NCI-H2081 (cell line): Measurements from ENCODE around the gene DYTN.

Experiments used
- DNase-seq, 2 experiments: peaks; one replicate each; lab custom pipeline; 2025; lab: John Stamatoyannopoulos, UW

DYTN gene

GRCh38 chr2:206611736-206612135 lies 106.5 kb downstream of the DYTN start:
- no peak for DNase-seq

- DNase-seq: no peak
Observed at GRCh38 chr2:206611191-206611590, 107.0 kb downstream of the DYTN start.

- no peak for DNase-seq
Observed at GRCh38 chr2:206610451-206610850, 107.7 kb downstream of the DYTN start.

- DNase-seq: no peak
Observed at GRCh38 chr2:206603243-206603642, 115.0 kb downstream of the DYTN start.
